OCI-LY3 (cell line): ENCODE measurements around the gene TDRD9.

Experiments used
- EZH2phosphoT487 ChIP-seq: fragments of 200-600 bp; shearing (Covaris generic); IDR thresholded peaks from 2 replicates; pipeline ENCODE4 v1.6.1; 2018; ENCODE audit warnings: antibody characterized with exemption, mixed run types, low read depth
- TF ChIP-seq, protein P1 (sequence below): fragments of 200-600, 300-600 bp; sonication (generic); IDR thresholded peaks from 2 replicates; pipeline ENCODE4 v1.5.1; 2014; ENCODE audit warnings: antibody characterized with exemption, low read length, low read depth

GRCh38 chr14:103916636-103917262, 11.5 kb upstream of the TDRD9 start:
- TF ChIP-seq, protein P1, sequence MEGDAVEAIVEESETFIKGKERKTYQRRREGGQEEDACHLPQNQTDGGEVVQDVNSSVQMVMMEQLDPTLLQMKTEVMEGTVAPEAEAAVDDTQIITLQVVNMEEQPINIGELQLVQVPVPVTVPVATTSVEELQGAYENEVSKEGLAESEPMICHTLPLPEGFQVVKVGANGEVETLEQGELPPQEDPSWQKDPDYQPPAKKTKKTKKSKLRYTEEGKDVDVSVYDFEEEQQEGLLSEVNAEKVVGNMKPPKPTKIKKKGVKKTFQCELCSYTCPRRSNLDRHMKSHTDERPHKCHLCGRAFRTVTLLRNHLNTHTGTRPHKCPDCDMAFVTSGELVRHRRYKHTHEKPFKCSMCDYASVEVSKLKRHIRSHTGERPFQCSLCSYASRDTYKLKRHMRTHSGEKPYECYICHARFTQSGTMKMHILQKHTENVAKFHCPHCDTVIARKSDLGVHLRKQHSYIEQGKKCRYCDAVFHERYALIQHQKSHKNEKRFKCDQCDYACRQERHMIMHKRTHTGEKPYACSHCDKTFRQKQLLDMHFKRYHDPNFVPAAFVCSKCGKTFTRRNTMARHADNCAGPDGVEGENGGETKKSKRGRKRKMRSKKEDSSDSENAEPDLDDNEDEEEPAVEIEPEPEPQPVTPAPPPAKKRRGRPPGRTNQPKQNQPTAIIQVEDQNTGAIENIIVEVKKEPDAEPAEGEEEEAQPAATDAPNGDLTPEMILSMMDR: no peak
- TF ChIP-seq EZH2phosphoT487: no peak
